HepG2 (cell line): ENCODE results near the gene RASGRF1. TPM values are rescaled to one million over a fixed set of nuclear protein-coding genes. Genes with fewer than 3 reads are reported as not detected.
A peak's percentile ranks its signal among the peaks of the same experiment; 100 is the strongest.

Experiments used
- CBFB ChIP-seq: sonication (generic); formaldehyde crosslinking; IDR thresholded peaks from 2 replicates; pipeline ENCODE4 v1.4.0; 2020; ENCODE audit warnings: missing genetic modification reagents
- CEBPZ ChIP-seq: IDR thresholded peaks from 2 replicates; pipeline ENCODE4 v1.6.1; 2012; ENCODE audit warnings: low read length, improper control_type of control experiment
- CHCHD3 ChIP-seq: sonication (generic); formaldehyde crosslinking; IDR thresholded peaks from 2 replicates; pipeline ENCODE4 v1.8.0; 2022; ENCODE audit warnings: mild to moderate bottlenecking, missing genetic modification reagents, moderate library complexity
- DBP ChIP-seq: sonication (generic); formaldehyde crosslinking; IDR thresholded peaks from 2 replicates; pipeline ENCODE4 v1.4.0; 2020; ENCODE audit warnings: missing genetic modification reagents; ENCODE audit errors: not compliant biosample characterization
- EP300 ChIP-seq, 3 experiments: sonication (generic) in 1 of 3; formaldehyde crosslinking in 1 of 3; IDR thresholded peaks; 2 replicates each; pipeline versions ENCODE4 v1.5.1 to v1.6.1; 2011 to 2020; ENCODE audit warnings: low read depth in 2 of 3, low read length in 2 of 3, borderline replicate concordance in 1 of 3, improper control_type of control experiment in 1 of 3, mild to moderate bottlenecking in 1 of 3, missing genetic modification reagents in 1 of 3, moderate library complexity in 1 of 3
- KDM6A ChIP-seq: IDR thresholded peaks from 2 replicates; pipeline ENCODE4 v1.6.1; 2016; ENCODE audit warnings: low read depth
- MED8 ChIP-seq: sonication (generic); formaldehyde crosslinking; IDR thresholded peaks from 2 replicates; pipeline ENCODE4 v1.8.1; 2023; ENCODE audit warnings: mild to moderate bottlenecking, missing genetic modification reagents; ENCODE audit not compliant: insufficient replicate concordance
- NAIF1 ChIP-seq: sonication (generic); formaldehyde crosslinking; IDR thresholded peaks from 2 replicates; pipeline ENCODE4 v1.5.0; 2020; ENCODE audit warnings: mild to moderate bottlenecking, missing genetic modification reagents, borderline replicate concordance
- NPAS2 ChIP-seq: sonication (generic); formaldehyde crosslinking; IDR thresholded peaks from 2 replicates; pipeline ENCODE4 v1.8.0; 2022; ENCODE audit warnings: mild to moderate bottlenecking, missing genetic modification reagents, borderline replicate concordance
- PAF1 ChIP-seq: IDR thresholded peaks from 2 replicates; pipeline ENCODE4 v1.6.1; 2016; ENCODE audit warnings: missing genetic modification reagents, missing compliant biosample characterization
- PAXIP1 ChIP-seq: sonication (generic); formaldehyde crosslinking; conservative IDR thresholded peaks from 2 replicates; pipeline ENCODE4 v1.4.0; 2020; ENCODE audit warnings: mild to moderate bottlenecking, missing genetic modification reagents, moderate library complexity
- PHF8 ChIP-seq: sonication (generic); formaldehyde crosslinking; IDR thresholded peaks from 2 replicates; pipeline ENCODE4 v1.5.0; 2020; ENCODE audit warnings: missing genetic modification reagents
- PPARG ChIP-seq: conservative IDR thresholded peaks from 2 replicates; pipeline ENCODE4 v1.6.1; 2016; ENCODE audit warnings: missing biosample characterization, missing genetic modification reagents
- RXRB ChIP-seq: IDR thresholded peaks from 2 replicates; pipeline ENCODE4 v1.6.1; 2016; ENCODE audit warnings: borderline replicate concordance, missing genetic modification reagents, missing compliant biosample characterization
- SIN3B ChIP-seq: fragments of 150-350 bp; IDR thresholded peaks from 2 replicates; pipeline ENCODE4 v1.6.1; 2014; ENCODE audit warnings: low read length
- ZC3H13 ChIP-seq: sonication (generic); formaldehyde crosslinking; IDR thresholded peaks from 2 replicates; pipeline ENCODE4 v1.8.1; 2023; ENCODE audit warnings: mild to moderate bottlenecking, missing genetic modification reagents, moderate library complexity
- ZNF512B ChIP-seq: sonication (generic); formaldehyde crosslinking; IDR thresholded peaks from 2 replicates; pipeline ENCODE4 v1.5.1; 2020; ENCODE audit warnings: missing genetic modification reagents, mild to moderate bottlenecking, borderline replicate concordance
- ZNF724P ChIP-seq: sonication (generic); formaldehyde crosslinking; IDR thresholded peaks from 2 replicates; pipeline ENCODE4 v1.8.0; 2022; ENCODE audit warnings: missing genetic modification reagents, borderline replicate concordance
- ZNF777 ChIP-seq: sonication (generic); formaldehyde crosslinking; IDR thresholded peaks from 2 replicates; pipeline ENCODE4 v1.4.0; 2020; ENCODE audit warnings: missing genetic modification reagents
- ZNF816 ChIP-seq: sonication (generic); formaldehyde crosslinking; IDR thresholded peaks from 2 replicates; pipeline ENCODE4 v1.8.0; 2022; ENCODE audit warnings: missing genetic modification reagents, mild to moderate bottlenecking, borderline replicate concordance
- polyA plus RNA-seq, 8 experiments: library from polyadenylated mRNA; depleted of rRNA in 3 of 8; stranded (reverse) in 7 of 8; unstranded in 1 of 8; fragments of >200 nt; fragmentation: Illumina TruSeq in 4 of 8; extraction: Trizol in 4 of 8; gene quantifications; 2 replicates each; pipeline versions ENCODE4 v1.2.1 to v1.2.3, GENCODE V29; 2011 to 2016; ENCODE audit warnings: low read depth in 4 of 8, missing spikeins in 1 of 8, mixed read lengths in 1 of 8; ENCODE audit not compliant: insufficient read depth in 1 of 8
- total RNA-seq, 5 experiments: library from RNA; depleted of rRNA; stranded (reverse); fragments of >200 nt; fragmentation: Illumina TruSeq; extraction: Trizol; gene quantifications; 2 replicates each; pipeline ENCODE4 v1.2.3, GENCODE V29; 2016; ENCODE audit warnings: low read depth in 1 of 5

Gene RASGRF1
- total and polyA plus RNA-seq, 2 of the 13 experiments (the other 11 are each of a cell fraction or from before 2014, with no cell fraction given) = 0.55 to 3.0 TPM

GRCh38 chr15:78951841-78952238 is 138.7 kb downstream of the RASGRF1 start (continued):
- TF ChIP-seq CEBPZ = no peak
- TF ChIP-seq ZNF816 = no peak
- peak; percentile 94 for TF ChIP-seq PPARG (CRISPR knock-in tag)
- no peak for TF ChIP-seq NAIF1 (CRISPR knock-in tag)
- no peak for TF ChIP-seq CHCHD3 (CRISPR knock-in tag)
- TF ChIP-seq DBP (CRISPR knock-in tag) = no peak
- no peak for TF ChIP-seq ZC3H13
- TF ChIP-seq PAF1 (CRISPR knock-in tag) = no peak
- no peak for TF ChIP-seq ZNF724P
- TF ChIP-seq MED8 (CRISPR knock-in tag) = no peak
- TF ChIP-seq PHF8 = no peak
- TF ChIP-seq CBFB (CRISPR knock-in tag) = no peak
- no peak for TF ChIP-seq ZNF512B
- TF ChIP-seq SIN3B = no peak
- TF ChIP-seq ZNF777 (CRISPR knock-in tag) = peak; percentile 79
- no peak for TF ChIP-seq NPAS2 (CRISPR knock-in tag)
- peak; percentile 54; the same call in 1 of the 2 replicates for TF ChIP-seq PAXIP1
- TF ChIP-seq KDM6A (CRISPR knock-in tag) = no peak
- peak in 1 of 2 experiments; percentile 59; a peak in 1 of 4 replicates for TF ChIP-seq EP300 (IDR thresholded peaks at IDR 0.05; ENCODE audit: low read depth in 2 of 2, low read length in 2 of 2)
- peak; percentile 21; the same call in 1 of the 2 replicates for TF ChIP-seq EP300 (CRISPR knock-in tag; IDR thresholded peaks at IDR 0.05; ENCODE audit: borderline replicate concordance)
- TF ChIP-seq RXRB (CRISPR knock-in tag) = peak; percentile 52; the same call in 1 of the 2 replicates
